PC-3 (cell line): Measurements from ENCODE around the gene MRGPRX2. TPM values are rescaled to one million over a fixed set of nuclear protein-coding genes. Genes with fewer than 3 reads are reported as not detected.
A peak's percentile ranks its signal among the peaks of the same experiment; 100 is the strongest.

Experiments
- ATAC-seq: fragments of 200-7000 bp; cut with Tn5 transposase; 2 replicates; pipeline ENCODE4 v1.9.1; 2020; ENCODE audit warnings: mild to moderate bottlenecking, moderate library complexity
- BruUV-seq: library from RNA; stranded (reverse); fragments of 400-500 nt; replicated peaks from 2 replicates; lab custom pipeline; 2021; lab: Mats Ljungman, UMichigan
- CTCF ChIA-PET: fragments of 300-600 bp; sonication (Branson Sonifier 250); formaldehyde crosslinking; loops from one replicate; lab custom pipeline; 2022; ENCODE audit warnings: antibody characterized with exemption; lab: Charles Lee
- POLR2A ChIA-PET: fragments of 300-600 bp; sonication (Branson Sonifier 250); formaldehyde crosslinking; loops from one replicate; lab custom pipeline; 2022; ENCODE audit warnings: antibody characterized with exemption; ENCODE audit not compliant: unreplicated experiment; lab: Charles Lee
- DNase-seq: peaks from one replicate; pipeline ENCODE4 v3.0.0-alpha.2; 2015
- H2AFZ ChIP-seq: fragments of 300-600 bp; sonication (generic); 2 replicates; pipeline ENCODE4 v1.6.0; 2016; ENCODE audit warnings: antibody characterized with exemption, low read length
- H3F3A ChIP-seq: fragments of 300-600 bp; sonication (generic); one replicate; pipeline ENCODE4 v1.6.0; 2017; ENCODE audit warnings: antibody characterized with exemption, low read length, control low read depth, mild to moderate bottlenecking; ENCODE audit not compliant: unreplicated experiment
- H3K27ac ChIP-seq: fragments of 300-600 bp; sonication (generic); 2 replicates; pipeline ENCODE4 v1.5.1; 2016; ENCODE audit warnings: mild to moderate bottlenecking, low read length
- H3K27me3 ChIP-seq: fragments of 300-600 bp; sonication (generic); 2 replicates; pipeline ENCODE4 v1.6.1; 2016; ENCODE audit warnings: low read length, mixed read lengths
- H3K36me3 ChIP-seq: fragments of 300-600 bp; sonication (generic); 2 replicates; pipeline ENCODE4 v1.6.1; 2016; ENCODE audit warnings: low read depth, mixed run types, low read length, mixed read lengths
- H3K4me1 ChIP-seq: fragments of 300-600 bp; sonication (generic); 2 replicates; pipeline ENCODE4 v1.5.1; 2016; ENCODE audit warnings: low read length; ENCODE audit not compliant: insufficient read depth
- H3K4me2 ChIP-seq: fragments of 300-600 bp; sonication (generic); 2 replicates; pipeline ENCODE4 v1.6.0; 2016; ENCODE audit warnings: low read length
- H3K4me3 ChIP-seq: fragments of 300-600 bp; sonication (generic); 2 replicates; pipeline ENCODE4 v1.5.1; 2016; ENCODE audit warnings: mild to moderate bottlenecking, low read length, mixed read lengths
- H3K79me2 ChIP-seq: fragments of 300-600 bp; sonication (generic); 2 replicates; pipeline ENCODE4 v1.6.1; 2017; ENCODE audit warnings: low read length, mixed read lengths
- H3K9ac ChIP-seq: fragments of 300-600 bp; sonication (generic); 2 replicates; pipeline ENCODE4 v1.6.0; 2016; ENCODE audit warnings: mild to moderate bottlenecking, low read length
- H3K9me2 ChIP-seq: fragments of 300-600 bp; sonication (generic); replicated peaks from 2 replicates; pipeline ENCODE4 v1.6.1; 2016; ENCODE audit warnings: mixed run types, low read length, mixed read lengths
- H3K9me3 ChIP-seq: fragments of 300-600 bp; sonication (generic); 2 replicates; pipeline ENCODE4 v1.6.1; 2016; ENCODE audit warnings: low read length, mixed read lengths
- H4K20me1 ChIP-seq: fragments of 300-600 bp; sonication (generic); 2 replicates; pipeline ENCODE4 v1.6.1; 2016; ENCODE audit warnings: low read length, mixed read lengths
- EZH2 ChIP-seq: fragments of 300-600 bp; sonication (generic); IDR thresholded peaks from one replicate; pipeline ENCODE4 v1.6.1; 2017; ENCODE audit warnings: antibody characterized with exemption, mild to moderate bottlenecking, low read length; ENCODE audit not compliant: unreplicated experiment
- EZH2phosphoT487 ChIP-seq: fragments of 300-600 bp; sonication (generic); IDR thresholded peaks from 2 replicates; pipeline ENCODE4 v1.6.1; 2018; ENCODE audit warnings: mild to moderate bottlenecking, antibody characterized with exemption, low read length, borderline replicate concordance
- intact Hi-C: fragments of 100-400 bp; cut with micrococcal nuclease; formaldehyde crosslinking; loops from 2 replicates; pipeline ENCODE4 v1.9.0; 2023
- total RNA-seq: library from RNA; depleted of rRNA; stranded (reverse); fragments of >200 nt; gene quantifications from 2 replicates; pipeline ENCODE4 v1.2.3, GENCODE V29; 2014
- TF ChIP-seq, protein P1 (sequence below): fragments of 300-600 bp; sonication (generic); conservative IDR thresholded peaks from 2 replicates; pipeline ENCODE4 v1.5.1; 2017; ENCODE audit warnings: antibody characterized with exemption, low read depth, mild to moderate bottlenecking, low read length

MRGPRX2 gene
- total RNA-seq, 1 experiment from 2014 or later = not detected

DNA sequence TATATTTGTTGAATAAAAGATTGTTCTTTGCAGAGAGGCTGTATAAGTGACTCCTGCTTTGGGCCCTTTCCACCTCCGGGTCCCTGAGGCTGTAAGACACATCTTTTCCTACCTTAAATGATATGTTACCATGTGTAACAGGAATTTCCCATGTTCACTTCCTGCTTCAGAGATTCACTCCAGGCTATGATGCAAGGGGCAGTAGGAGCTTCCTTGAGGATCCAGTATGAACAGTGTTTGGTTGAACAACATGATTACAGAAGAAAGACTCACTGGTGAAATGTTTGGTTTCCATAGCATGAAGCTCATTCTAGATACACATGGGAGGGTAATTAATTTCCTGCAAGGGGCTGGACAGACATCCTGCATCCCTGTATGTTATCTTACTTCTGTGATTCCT is 30.8 kb upstream of the MRGPRX2 start:
- Histone ChIP-seq H3K4me1 (peaks cover 51% of the 10 kb centered on the region), H3K4me2 (no peak overlapping the region), H3K9me3 (no peaks in the 10 kb centered on the region), H3K27me3 (no peaks in the 10 kb centered on the region), H2AFZ (no peak overlapping the region), H3K79me2 (no peaks in the 10 kb centered on the region), H4K20me1 (no peaks in the 10 kb centered on the region), H3K9me2 (no peaks in the 10 kb centered on the region), H3F3A (peaks cover 6% of the 10 kb centered on the region), H3K9ac (no peak overlapping the region), H3K27ac (no peak overlapping the region), H3K36me3 (no peaks in the 10 kb centered on the region), H3K4me3 (no peak overlapping the region)
- no TSS peak for BruUV-seq
- ChIA-PET CTCF (no interaction called here), POLR2A (no interaction called here)
- TF ChIP-seq EZH2 (no peak), EZH2phosphoT487 (no peak)
- TF ChIP-seq, protein P1, sequence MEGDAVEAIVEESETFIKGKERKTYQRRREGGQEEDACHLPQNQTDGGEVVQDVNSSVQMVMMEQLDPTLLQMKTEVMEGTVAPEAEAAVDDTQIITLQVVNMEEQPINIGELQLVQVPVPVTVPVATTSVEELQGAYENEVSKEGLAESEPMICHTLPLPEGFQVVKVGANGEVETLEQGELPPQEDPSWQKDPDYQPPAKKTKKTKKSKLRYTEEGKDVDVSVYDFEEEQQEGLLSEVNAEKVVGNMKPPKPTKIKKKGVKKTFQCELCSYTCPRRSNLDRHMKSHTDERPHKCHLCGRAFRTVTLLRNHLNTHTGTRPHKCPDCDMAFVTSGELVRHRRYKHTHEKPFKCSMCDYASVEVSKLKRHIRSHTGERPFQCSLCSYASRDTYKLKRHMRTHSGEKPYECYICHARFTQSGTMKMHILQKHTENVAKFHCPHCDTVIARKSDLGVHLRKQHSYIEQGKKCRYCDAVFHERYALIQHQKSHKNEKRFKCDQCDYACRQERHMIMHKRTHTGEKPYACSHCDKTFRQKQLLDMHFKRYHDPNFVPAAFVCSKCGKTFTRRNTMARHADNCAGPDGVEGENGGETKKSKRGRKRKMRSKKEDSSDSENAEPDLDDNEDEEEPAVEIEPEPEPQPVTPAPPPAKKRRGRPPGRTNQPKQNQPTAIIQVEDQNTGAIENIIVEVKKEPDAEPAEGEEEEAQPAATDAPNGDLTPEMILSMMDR = no peak
- DNase-seq (no peak), ATAC-seq (no peak)
- intact Hi-C loops = no loop called here

GRCh38 chr11:19089421-19089820 is 28.9 kb upstream of the MRGPRX2 start:
- no peaks in the 10 kb centered on the region for H3K36me3 ChIP-seq
- peaks cover 6% of the 10 kb centered on the region for H3F3A ChIP-seq
- BruUV-seq = no TSS peak
- intact Hi-C loops = no loop called here
- H3K4me1 ChIP-seq = peaks cover 51% of the 10 kb centered on the region
- no peaks in the 10 kb centered on the region for H4K20me1 ChIP-seq
- POLR2A ChIA-PET = interaction anchor here (0.6 kb wide), 1 partner anchor 12 kb away, joined by 3 read pairs; no protein-coding TSS in a partner anchor
- DNase-seq (peak; percentile 81), ATAC-seq (peak; percentile 48)
- H3K4me3 ChIP-seq = no peak overlapping the region
- H3K9ac ChIP-seq = no peak overlapping the region
- H3K27me3 ChIP-seq = no peaks in the 10 kb centered on the region
- H3K27ac ChIP-seq = peak overlapping the region; percentile 92
- H3K79me2 ChIP-seq = no peaks in the 10 kb centered on the region
- H3K9me3 ChIP-seq = no peaks in the 10 kb centered on the region
- H3K9me2 ChIP-seq = no peaks in the 10 kb centered on the region
- TF ChIP-seq EZH2 (no peak), EZH2phosphoT487 (no peak)
- TF ChIP-seq, protein P1 = no peak
- H2AFZ ChIP-seq = no peak overlapping the region
- H3K4me2 ChIP-seq = peak overlapping the region; percentile 55
- CTCF ChIA-PET = no interaction called here

- no TSS peak for BruUV-seq
- CTCF ChIA-PET = no interaction called here
- Histone ChIP-seq H2AFZ (no peak overlapping the region), H3K4me2 (peak overlapping the region; percentile 55; the same call in 1 of the 2 replicates), H3K9me2 (no peaks in the 10 kb centered on the region), H3K27ac (peak overlapping the region; percentile 92), H3K9me3 (no peaks in the 10 kb centered on the region), H3K27me3 (no peaks in the 10 kb centered on the region), H3F3A (peaks cover 6% of the 10 kb centered on the region), H3K4me3 (no peak overlapping the region), H3K4me1 (peaks cover 46% of the 10 kb centered on the region), H4K20me1 (no peaks in the 10 kb centered on the region), H3K9ac (no peak overlapping the region), H3K36me3 (no peaks in the 10 kb centered on the region), H3K79me2 (no peaks in the 10 kb centered on the region)
- TF ChIP-seq EZH2phosphoT487 (no peak), EZH2 (no peak)
- TF ChIP-seq, protein P1 = no peak
- no peak for DNase-seq
- ATAC-seq = no peak
- intact Hi-C loops = no loop called here
- POLR2A ChIA-PET = no interaction called here
Observed at GRCh38 chr11:19088791-19089190, 28.3 kb upstream of the MRGPRX2 start.
